ENCODE results near the gene MRTFB.

MRTFB gene

GRCh38 chr16:14203166-14203565 lies 132.0 kb downstream of the MRTFB start:
- TF ChIP-seq HDGF (IDR thresholded peaks at IDR 0.05; ENCODE audit: borderline replicate concordance) (no peak), FOXA1 (IDR thresholded peaks at IDR 0.05) (no peak), BHLHE40 (IDR thresholded peaks at IDR 0.05; ENCODE audit: borderline replicate concordance) (no peak), PKNOX1 (IDR thresholded peaks at IDR 0.05) (no peak), L3MBTL2 (conservative IDR thresholded peaks at IDR 0.05) (no peak), SUZ12 (IDR thresholded peaks at IDR 0.05) (no peak), CTBP1 (IDR thresholded peaks at IDR 0.05; ENCODE audit: borderline replicate concordance) (no peak)
- DNase-seq (ENCODE audit: extremely low spot score): no peak
- ChIA-PET CTCF (interaction anchor here (1.0 kb wide), 1 partner anchor 17 kb away, joined by 4 read pairs; no protein-coding TSS in a partner anchor), POLR2A (no interaction called here)

- DNase-seq (ENCODE audit: extremely low spot score): no peak
- ChIA-PET POLR2A (no interaction called here), CTCF (no interaction called here)
- TF ChIP-seq BHLHE40 (IDR thresholded peaks at IDR 0.05; ENCODE audit: borderline replicate concordance) (no peak), FOXK2 (IDR thresholded peaks at IDR 0.05) (no peak), ZNF384 (IDR thresholded peaks at IDR 0.05) (no peak), PKNOX1 (IDR thresholded peaks at IDR 0.05) (no peak), SP1 (IDR thresholded peaks at IDR 0.05) (no peak), NFRKB (IDR thresholded peaks at IDR 0.05) (no peak), FOXM1 (IDR thresholded peaks at IDR 0.05; ENCODE audit: borderline replicate concordance) (no peak), L3MBTL2 (conservative IDR thresholded peaks at IDR 0.05) (no peak), LEF1 (IDR thresholded peaks at IDR 0.05; ENCODE audit: borderline replicate concordance) (no peak), TARDBP (IDR thresholded peaks at IDR 0.05) (no peak), ARNT (IDR thresholded peaks at IDR 0.05) (no peak), ELF4 (IDR thresholded peaks at IDR 0.05) (no peak), HDGF (IDR thresholded peaks at IDR 0.05; ENCODE audit: borderline replicate concordance) (no peak), FOXA1 (IDR thresholded peaks at IDR 0.05) (no peak), CTBP1 (IDR thresholded peaks at IDR 0.05; ENCODE audit: borderline replicate concordance) (no peak), SUZ12 (IDR thresholded peaks at IDR 0.05) (no peak)
Measured at GRCh38 chr16:14205666-14206065, 134.5 kb downstream of the MRTFB start.

- TF ChIP-seq FOXM1 (IDR thresholded peaks at IDR 0.05; ENCODE audit: borderline replicate concordance): no peak
- no peak for TF ChIP-seq HDGF (IDR thresholded peaks at IDR 0.05; ENCODE audit: borderline replicate concordance)
- TF ChIP-seq L3MBTL2 (conservative IDR thresholded peaks at IDR 0.05): no peak
- no peak for TF ChIP-seq FOXA1 (IDR thresholded peaks at IDR 0.05)
- no peak for TF ChIP-seq SUZ12 (IDR thresholded peaks at IDR 0.05)
- no peak for TF ChIP-seq NFRKB (IDR thresholded peaks at IDR 0.05)
- TF ChIP-seq ARNT (IDR thresholded peaks at IDR 0.05): no peak
- TF ChIP-seq PKNOX1 (IDR thresholded peaks at IDR 0.05): no peak
- no peak for TF ChIP-seq ELF4 (IDR thresholded peaks at IDR 0.05)
- no peak for TF ChIP-seq CTBP1 (IDR thresholded peaks at IDR 0.05; ENCODE audit: borderline replicate concordance)
- TF ChIP-seq TARDBP (IDR thresholded peaks at IDR 0.05): no peak
- no peak for TF ChIP-seq SP1 (IDR thresholded peaks at IDR 0.05)
- TF ChIP-seq LEF1 (IDR thresholded peaks at IDR 0.05; ENCODE audit: borderline replicate concordance): no peak
- TF ChIP-seq BHLHE40 (IDR thresholded peaks at IDR 0.05; ENCODE audit: borderline replicate concordance): no peak
- TF ChIP-seq FOXK2 (IDR thresholded peaks at IDR 0.05): no peak
- no peak for TF ChIP-seq ZNF384 (IDR thresholded peaks at IDR 0.05)
- CTCF ChIA-PET: no interaction called here
- POLR2A ChIA-PET: no interaction called here
- no peak for DNase-seq (ENCODE audit: extremely low spot score)
Measured at GRCh38 chr16:14211856-14212543, 140.9 kb downstream of the MRTFB start.

- TF ChIP-seq FOXK2 (IDR thresholded peaks at IDR 0.05) (no peak), TARDBP (IDR thresholded peaks at IDR 0.05) (no peak), HDGF (IDR thresholded peaks at IDR 0.05; ENCODE audit: borderline replicate concordance) (no peak), SP1 (IDR thresholded peaks at IDR 0.05) (no peak), LEF1 (IDR thresholded peaks at IDR 0.05; ENCODE audit: borderline replicate concordance) (no peak), L3MBTL2 (conservative IDR thresholded peaks at IDR 0.05) (no peak), FOXM1 (IDR thresholded peaks at IDR 0.05; ENCODE audit: borderline replicate concordance) (no peak), FOXA1 (IDR thresholded peaks at IDR 0.05) (no peak), ARNT (IDR thresholded peaks at IDR 0.05) (no peak), SUZ12 (IDR thresholded peaks at IDR 0.05) (no peak)
- no peak for DNase-seq (ENCODE audit: extremely low spot score)
- POLR2A ChIA-PET: no interaction called here
- CTCF ChIA-PET: no interaction called here
Measured at GRCh38 chr16:14215941-14216340, 144.8 kb downstream of the MRTFB start.

GRCh38 chr16:14219983-14220382 lies 148.9 kb downstream of the MRTFB start:
- no peak for DNase-seq (ENCODE audit: extremely low spot score)
- TF ChIP-seq BHLHE40 (IDR thresholded peaks at IDR 0.05; ENCODE audit: borderline replicate concordance) (no peak), ZNF384 (IDR thresholded peaks at IDR 0.05) (no peak), CTBP1 (IDR thresholded peaks at IDR 0.05; ENCODE audit: borderline replicate concordance) (no peak), PKNOX1 (IDR thresholded peaks at IDR 0.05) (no peak), SUZ12 (IDR thresholded peaks at IDR 0.05) (no peak), SP1 (IDR thresholded peaks at IDR 0.05) (no peak), FOXM1 (IDR thresholded peaks at IDR 0.05; ENCODE audit: borderline replicate concordance) (no peak)
- CTCF ChIA-PET: no interaction called here
- POLR2A ChIA-PET: no interaction called here

All from HEK293T (cell line).